Fibroblast of the conjunctiva (primary cell): Measurements from ENCODE around the gene RIPK1.
A peak's percentile ranks its signal among the peaks of the same experiment; 100 is the strongest.
"Not testable (repeated sequence)": the region's sequence is repeated elsewhere in the genome, so short reads cannot be mapped to it uniquely, and the experiment has no call there.

Experiments
- DNase-seq: peaks from one replicate; pipeline ENCODE4 v3.0.0-alpha.2; 2010; ENCODE audit warnings: low read depth

RIPK1 gene

DNA sequence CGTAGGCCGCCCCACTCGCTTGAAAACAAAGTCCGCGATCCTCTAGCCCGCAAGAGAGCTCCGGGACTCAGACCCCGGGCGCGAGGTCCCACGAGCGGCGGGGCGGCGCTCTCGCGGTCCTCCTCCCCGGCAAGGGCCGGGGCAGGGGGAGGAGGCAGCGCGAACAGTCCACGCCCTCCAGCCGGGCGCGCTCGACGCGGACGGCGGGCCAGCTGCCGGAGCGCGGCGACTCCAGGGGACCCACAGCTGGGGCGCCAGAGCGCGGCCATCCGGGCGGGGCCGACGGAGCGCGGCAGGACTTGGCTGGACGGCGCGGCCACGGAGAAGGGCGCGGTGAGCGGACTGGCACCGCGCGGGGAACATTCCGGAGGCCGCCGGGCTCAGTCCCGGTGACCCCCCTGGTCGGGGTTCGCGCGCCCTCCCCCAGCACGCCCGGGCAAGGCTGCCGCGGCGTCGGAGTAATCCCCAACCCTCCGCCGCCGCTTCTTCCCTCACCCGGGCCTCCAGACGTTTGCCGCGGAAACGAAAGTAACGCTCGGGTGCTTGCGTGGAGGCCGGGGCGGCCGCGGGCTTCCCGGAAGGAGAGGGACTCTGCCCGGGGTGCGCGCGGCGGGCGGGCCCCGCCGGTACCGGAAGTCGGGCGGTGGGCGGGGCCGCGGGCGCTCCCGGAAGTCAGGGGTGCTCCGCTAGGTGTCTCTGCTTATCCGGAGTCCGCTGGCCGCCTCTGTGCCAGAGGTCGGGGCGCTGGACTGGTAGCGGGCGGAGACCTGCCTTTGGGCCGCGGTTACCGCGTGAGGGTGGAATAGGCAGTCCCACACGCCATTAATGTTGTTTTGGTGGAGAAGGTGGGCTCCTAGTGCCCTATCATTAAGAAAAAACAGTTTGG lies at the start of gene RIPK1:
TSS of gene RIPK1 (plus strand) at position 166 of the 886 bp plus-strand sequence. CDS start 8,330 bp downstream, outside the sequence.
- peak; percentile 78 for DNase-seq

DNA sequence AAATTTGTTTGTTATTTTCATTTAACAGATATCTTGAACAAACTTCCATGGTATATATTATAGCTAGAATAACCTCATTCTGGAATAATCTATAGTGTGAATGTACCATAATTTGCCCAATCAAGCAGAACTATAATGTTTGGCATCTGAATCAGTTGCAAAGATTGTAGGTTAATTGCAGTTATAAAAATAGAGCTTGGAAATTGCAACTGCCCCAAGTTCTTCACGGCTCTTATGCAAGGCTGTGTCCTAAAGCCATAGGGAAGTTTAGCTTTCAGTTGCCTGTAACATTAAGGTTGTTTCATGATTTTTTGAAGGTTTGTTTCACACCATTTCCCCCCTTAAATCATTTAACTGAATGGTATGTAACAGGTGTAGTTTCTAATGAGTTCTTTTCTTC lies 49.2 kb upstream of the RIPK1 start:
- DNase-seq, result no peak

DNA sequence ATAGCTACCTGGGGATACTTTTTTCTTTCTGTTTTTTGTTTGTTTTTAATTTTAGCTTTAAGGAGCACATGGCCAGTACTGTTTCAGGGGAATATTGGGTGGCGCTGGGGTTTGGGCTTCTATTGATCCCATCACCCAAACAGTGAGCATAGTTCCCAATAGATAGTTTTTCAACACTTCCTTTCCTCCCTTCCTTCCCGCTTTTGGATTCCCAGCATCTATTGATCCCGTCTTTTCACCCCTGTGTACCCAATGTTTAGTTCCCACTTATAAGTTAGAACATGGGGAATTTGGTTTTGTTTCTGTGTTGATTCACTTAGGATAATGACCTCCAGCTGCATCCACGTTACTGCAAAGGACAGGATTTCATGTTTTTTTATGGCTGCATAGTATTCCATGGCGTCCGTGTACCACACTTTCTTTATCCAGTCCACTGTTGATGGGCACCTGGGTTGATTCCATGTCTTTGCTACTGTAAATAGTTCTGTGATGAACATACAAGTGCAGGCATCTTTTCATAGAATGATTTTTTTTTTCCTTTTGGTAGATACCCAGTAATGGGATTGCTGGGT lies 48.5 kb upstream of the RIPK1 start:
- DNase-seq, result no peak

DNA sequence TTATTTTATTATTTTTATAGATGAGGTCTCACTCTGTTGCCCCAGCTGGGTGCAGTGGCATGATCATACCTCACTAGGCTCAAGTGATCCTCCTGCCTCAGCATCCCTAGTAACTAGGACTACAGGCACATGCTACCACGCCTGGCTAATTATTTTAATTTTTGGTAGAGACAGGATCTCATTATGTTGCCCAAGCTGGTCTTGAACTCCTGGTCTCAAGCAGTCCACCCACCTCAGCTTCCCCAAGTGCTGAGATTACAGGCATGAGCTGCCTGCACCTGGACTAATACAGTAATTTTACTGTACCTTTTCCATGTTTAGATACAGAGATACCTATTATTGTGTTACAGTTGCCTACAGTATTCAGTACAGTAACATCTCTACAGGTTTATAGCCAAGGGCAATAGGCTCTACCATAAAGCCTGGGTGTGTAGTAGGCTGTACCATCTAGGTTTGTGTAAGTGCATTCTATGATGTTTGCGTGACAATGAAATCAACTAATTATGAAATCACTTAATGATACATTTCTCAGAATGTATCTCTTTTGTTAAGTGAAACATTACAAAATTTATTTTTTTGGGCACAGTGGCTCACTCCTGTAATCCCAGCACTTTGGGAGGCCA lies 47.2 kb upstream of the RIPK1 start:
- DNase-seq, result not testable (repeated sequence)

DNA sequence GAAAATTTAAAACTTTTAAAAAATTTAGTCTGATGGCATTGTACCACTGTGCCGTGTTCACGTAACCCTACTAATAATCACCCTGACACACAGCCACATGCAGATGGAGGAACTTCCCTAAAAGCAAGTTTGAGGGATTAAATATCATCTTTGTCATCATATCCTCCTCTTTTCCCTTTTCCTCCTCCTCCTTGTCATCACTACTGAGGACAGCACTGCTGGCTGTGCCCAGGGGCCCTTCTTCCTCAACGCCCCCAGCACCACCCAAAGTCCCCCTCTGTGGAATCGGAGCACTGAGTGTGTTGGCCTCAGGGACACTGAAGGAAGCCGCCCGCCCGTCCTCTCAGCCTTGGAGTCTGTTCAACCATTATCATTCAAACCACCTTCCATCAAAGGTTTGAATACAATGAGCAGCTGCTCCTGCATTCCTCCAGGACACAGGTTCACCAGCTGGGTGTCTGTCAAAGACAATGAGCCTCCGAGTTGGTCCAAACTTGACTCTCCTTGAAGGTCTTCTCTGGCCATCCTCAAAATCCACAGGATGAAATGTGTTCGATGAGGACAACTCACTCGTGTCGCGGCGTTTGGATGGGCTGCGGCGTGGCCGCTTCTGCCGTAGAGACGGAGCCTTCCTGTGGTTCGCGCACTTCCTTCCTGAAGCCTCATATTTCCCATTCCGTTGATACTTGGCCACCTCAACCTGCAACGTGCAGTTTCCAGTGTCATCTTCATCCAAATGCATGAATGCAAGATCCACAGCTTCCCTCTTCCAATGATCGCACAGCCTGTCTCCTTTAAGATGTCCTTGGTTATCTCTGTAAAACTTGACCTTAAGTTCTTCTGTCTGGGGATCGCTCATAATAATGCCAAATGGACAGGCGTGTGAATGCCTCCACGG lies 45.3 kb upstream of the RIPK1 start:
- no peak for DNase-seq

DNA sequence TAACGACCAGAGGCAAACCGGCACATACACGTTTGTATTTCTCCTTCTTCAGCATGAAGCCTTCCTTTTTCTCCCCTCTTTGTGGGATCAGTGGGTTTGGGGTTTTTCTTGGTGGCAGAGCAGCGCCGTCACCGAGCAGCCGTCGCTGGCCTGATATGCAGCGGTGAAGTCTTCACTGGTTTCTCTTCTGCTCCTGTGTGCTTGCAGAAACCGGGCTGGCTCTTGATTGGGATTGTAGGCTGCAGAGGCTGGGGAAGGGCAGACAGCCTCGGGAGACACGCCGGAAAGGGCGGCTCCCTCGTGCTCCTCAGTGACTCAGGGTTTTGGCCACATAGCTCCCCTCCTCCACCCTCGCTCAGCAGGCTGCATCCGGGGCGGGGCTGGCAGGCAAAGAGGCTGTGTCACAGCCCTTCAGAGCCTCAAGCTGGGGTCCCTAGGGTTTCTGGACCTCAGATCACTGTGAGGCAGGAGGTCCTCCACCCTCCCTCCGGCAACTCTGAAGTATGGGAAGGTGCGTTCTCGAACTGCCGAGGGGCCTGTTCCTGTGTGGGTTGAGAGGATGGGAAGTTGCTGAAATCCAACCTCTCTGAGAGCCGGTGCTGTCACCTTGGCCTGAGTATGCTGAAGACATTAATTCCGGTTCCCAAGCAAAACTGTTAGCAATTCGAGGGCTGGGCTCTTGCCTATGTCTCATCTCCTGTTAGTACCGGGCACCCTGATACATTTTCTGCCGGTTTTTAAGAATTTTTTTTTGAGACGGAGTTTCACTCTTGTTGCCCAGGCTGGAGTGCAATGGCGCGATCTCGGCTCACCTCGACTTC lies 44.4 kb upstream of the RIPK1 start:
- peak; percentile 76 for DNase-seq

DNA sequence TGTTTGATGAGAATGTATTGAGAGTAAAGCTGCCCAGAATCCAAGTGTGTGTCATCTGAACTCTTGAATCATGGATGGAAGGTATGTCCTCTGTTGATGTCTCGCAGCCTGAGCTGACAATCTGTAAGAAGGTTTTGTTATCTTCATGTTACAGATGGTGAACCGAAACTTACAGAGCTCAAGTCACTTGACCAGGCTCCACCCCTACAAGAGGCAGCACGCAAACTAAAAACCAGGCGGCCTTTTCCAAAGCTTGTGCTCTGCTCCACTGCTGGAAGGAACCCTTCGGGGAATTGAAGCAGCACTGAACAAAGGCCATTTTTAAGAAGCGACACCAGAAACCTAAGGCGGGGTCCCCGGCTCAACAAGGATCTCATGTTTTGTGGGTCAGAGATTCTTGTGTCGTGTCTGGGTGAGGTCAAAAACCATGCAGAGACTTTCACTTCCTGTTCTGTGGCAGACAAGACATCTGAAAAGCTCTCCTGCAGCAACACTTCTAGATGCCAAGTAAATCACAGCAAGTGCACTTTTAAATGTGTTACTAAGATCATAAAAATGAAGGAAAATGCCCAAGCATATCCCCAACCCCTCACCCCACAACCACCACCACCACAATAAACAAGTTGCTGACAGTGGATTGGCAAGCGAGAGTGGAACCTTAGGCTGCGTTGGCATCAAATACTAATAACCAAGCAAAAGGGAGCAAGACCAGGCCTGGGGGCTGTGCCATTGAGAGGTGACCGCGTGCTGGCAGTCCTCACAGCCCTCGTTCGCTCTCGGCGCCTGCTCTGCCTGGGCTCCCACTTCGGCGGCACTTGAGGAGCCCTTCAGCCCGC lies 41.3 kb upstream of the RIPK1 start:
- DNase-seq, result peak; percentile 2

DNA sequence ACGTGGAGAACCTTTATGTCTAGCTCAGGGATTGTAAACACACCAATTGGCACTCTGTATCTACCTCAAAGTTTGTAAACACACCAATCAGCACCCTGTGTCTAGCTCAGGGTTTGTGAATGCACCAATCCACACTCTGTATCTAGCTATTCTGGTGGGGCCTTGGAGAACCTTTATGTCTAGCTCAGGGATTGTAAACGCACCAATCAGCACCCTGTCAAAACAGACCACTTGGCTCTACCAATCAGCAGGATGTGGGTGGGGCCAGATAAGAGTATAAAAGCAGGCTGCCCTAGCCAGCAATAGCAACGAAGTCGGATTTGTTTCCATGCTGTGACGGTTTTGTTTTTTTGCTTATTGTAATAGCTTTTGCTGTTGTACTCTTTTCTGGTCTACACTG lies 40.1 kb upstream of the RIPK1 start:
- DNase-seq, result not testable (repeated sequence)

DNA sequence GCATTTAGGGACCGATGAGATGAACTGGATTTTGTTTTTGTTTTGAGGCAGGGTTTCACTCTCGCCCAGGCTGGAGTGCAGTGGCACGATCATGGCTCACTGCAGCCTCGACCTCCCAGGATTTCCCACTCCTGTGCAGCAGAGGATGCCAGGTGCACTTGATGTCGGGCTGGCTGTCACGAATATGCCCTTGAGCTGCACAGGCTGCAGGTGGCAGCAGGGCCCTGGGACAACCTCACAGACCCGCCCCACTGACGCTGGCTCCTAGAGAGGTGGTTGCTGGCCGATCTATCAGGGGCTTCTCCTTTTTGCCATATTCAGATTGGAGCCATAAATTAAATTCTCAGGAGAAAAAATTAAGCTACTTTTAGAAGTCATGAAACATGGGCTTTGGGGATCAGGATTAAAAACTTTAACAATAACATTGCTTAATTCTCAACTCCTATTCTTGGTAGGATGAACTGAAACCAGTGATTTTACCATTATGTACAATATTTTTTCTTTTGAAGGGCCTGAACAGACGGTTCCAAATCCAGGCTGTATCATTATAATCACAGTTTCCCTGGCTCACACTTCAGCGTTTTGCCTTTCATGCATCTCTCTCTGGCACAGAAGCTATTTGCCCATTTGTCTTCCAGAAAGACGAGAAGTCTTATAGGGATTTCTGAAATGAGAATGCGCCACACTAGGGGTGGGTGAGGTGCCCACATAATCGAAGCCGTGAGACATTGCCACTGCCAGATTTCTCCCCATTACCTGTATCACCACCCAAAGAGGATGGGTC lies 36.2 kb upstream of the RIPK1 start:
- DNase-seq, result no peak

DNA sequence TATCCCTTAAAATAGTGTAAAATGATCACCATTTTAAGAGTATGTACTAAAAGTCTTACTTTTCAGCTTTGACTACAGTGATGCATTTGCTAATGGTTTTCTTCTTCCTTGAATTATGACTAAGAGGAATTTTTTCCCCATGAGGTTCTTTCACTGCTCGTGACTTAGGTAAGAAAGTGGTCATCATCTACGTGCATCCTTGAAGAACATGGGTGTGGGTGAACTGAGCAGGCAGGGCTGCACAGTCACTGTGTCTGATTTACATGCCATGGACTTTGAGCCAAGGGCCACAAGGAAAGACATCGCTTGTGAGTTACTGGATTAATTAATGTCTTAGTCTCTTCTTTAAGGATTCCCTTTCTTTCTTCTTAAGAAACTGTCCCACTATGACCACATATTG lies 35.3 kb upstream of the RIPK1 start:
- DNase-seq, result no peak

DNA sequence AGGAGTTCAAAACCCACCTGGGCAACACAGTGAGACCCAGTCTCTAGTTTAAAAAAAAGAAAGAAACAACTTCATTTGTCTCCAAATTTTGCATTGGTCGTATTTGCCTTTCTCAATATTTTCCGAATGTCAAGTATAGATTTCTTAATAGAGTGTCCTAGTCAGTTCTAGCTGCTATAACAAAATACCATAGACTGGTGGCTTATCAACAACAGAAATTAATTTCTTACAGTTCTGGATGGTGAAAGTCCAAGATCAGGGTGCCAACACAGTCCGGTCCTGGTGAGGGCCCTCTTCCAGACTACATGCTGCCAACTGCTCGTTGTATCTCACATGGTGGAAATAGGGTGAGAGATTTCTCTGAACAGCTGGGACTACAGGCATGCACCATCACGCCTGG lies 34.6 kb upstream of the RIPK1 start:
- DNase-seq, result no peak

DNA sequence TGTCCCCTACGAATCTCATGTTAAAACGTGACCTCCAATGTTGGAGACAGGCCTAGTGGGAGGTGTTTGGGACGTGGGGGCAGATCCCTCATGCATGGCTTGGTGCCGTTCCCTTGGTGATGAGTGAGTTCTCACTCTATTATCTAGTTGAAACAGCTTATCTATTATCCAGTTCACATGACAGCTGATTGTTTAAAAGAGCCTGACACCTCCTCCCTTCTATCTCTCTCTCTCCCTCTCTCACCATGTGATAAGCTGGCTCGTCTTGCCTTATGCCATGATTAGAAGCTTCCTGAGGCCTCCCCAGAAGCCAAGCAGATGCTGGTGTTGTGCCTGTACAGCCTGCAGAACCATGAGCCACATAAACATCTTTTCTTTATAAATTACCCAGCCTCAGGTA lies 32.9 kb upstream of the RIPK1 start:
- no peak for DNase-seq

DNA sequence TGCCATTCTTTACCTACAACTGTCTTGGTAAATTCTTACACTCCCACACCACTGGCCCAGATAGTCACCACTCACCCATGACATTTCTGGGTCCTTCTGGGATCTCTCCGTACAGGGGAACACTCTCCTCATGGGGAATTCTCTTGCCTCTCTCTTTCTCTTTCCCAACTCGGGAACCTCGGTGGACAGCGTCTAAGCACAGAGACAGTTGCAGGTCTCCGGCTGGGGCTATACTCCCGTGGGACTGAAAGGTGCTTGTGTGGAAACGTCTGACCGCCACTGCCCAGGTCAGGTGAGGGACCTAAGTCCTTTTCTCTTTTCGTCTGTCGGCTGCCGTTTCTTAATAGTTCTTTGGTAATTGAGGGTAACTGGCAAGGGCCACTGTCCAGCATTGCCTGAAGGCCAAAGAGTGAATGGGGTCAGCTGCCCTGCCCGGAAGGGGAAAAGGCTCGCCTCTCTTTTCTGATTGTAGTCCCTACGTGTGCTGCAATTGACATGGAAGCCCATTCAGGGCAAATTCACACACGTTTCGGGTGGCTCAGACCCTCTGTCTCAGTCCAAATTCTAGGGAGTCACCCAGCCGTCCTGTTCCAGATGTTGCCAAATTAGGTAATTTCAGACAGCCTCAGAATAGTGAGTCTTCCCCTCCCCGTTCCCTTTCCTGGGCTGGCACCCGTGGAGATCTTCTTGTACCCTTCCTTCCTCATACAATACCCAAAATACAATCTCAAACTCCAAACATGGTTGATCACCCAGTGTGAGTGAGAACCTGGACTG lies 31.2 kb upstream of the RIPK1 start:
- DNase-seq, result no peak

DNA sequence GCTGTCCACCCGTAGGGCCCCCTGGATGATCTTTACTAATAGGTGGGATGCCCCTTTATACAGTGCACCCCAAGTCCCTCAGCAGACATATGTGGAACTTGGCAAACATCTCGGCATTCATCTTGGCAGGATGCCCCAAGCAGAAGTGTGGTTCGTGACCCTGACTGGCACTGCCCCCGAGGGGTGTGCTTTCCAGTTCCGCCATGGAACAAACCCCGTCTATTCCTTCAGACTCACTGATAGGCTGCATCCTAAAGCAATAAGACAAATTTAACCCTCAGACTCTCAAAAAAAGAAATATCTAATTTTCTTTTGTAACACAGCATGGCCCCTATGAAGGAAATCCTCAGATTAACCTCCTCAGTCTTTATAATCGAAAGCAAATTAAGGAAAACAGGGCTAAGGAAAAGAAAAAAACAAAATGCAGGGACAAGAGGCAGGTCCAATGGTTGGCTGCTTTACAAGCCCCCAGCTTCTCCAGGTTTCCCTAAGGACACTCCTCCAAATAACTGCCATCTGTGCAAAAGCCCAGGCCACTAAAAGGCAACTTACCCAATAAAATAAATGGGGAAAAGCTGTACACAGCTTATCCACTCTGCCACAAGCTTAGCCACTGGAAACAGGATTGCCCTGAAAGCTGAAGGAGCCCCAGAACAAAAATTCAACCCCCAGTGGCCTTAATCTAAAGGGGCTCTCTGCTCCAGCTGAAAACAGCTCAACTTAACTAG lies 30.5 kb upstream of the RIPK1 start:
- DNase-seq, result no peak

DNA sequence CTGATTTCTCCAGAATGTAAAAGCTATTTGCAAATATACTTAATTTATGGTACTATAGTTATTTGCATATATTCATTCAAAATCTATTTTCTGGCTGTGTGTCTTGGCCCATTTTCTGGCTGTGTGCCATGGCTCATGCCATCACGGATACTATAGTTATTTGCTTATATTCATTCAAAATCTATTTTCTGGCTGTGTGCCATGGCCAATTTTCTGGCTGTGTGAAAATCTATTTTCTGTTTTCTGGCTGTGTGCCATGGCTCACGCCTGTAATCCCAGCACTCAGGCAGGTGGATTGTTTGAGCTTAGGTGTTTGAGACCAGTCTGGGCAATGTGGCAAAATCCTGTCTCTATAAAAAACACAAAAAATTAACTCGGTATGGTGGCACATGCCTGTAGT lies 28.9 kb upstream of the RIPK1 start:
- DNase-seq, result no peak

DNA sequence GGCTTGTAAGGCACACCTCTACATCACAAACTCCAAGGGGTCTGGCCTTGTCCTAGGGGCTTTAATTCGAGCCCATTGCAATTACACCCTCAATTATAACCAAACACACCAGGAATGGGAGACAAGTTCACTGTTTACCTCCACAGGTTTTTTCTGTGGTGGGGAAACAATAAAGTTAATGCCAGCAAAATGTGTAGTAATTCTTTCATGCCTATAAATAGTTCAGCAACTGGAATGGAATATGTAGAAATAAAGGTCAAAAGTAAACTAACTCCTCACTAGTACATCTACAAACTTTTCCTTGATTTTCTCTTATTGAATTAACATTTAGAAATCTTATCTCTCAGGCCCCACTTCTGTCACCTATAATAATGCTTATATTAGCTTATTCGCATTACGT lies 27.1 kb upstream of the RIPK1 start:
- no peak for DNase-seq

DNA sequence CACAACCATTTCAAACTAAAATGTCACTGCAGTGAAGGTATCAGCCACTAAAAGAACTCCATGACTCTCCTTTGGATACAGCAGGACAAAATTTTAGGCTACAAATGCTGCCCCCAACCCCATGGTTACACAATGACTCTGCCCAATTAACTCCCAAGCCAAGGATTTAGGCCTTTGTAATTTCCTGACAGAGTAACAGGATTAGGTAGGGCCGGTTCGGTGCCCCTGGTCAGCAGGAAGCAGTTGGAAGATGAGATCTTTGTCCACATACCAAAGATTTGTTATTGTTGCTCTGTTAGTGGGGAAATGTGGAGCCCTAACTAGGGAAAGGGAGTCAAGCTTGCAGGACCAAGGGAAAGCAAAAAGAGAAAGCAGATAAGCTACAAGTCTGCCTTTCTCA lies 26.7 kb upstream of the RIPK1 start:
- DNase-seq, result no peak

DNA sequence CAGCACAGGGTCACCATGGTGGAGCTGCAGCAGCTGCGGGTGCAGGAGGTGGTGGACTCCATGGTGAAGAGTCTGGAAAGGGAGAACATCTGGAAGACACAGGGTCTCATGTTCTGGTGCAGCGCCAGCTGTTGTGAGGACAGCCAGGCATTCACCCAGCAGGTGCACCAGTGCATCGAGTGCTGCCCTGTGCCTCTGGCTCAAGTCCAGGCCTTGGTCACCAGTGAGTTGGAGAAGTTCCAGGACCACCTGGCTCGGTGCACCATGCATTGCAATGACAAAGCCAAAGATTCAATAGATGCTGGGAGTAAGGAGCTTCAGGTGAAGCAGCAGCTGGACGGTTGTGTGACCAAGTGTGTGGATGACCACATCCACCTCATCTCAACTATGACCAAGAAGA lies 22.9 kb upstream of the RIPK1 start:
- DNase-seq, result no peak
